HepG2 (cell line): ENCODE measurements around the gene ZSCAN31. TPM values are rescaled to one million over a fixed set of nuclear protein-coding genes. Genes with fewer than 3 reads are reported as not detected.

Source experiments
- FLYWCH1 ChIP-seq: sonication (generic); formaldehyde crosslinking; IDR thresholded peaks from 2 replicates; pipeline ENCODE4 v1.8.1; 2023; ENCODE audit warnings: mild to moderate bottlenecking, missing genetic modification reagents
- HMG20B ChIP-seq: conservative IDR thresholded peaks from 2 replicates; pipeline ENCODE4 v1.6.1; 2016; ENCODE audit warnings: missing genetic modification reagents, missing compliant biosample characterization
- HNRNPH1 ChIP-seq: fragments of 200-400 bp; formaldehyde crosslinking; optimal IDR thresholded peaks from 2 replicates; pipeline ENCODE3; 2017; ENCODE audit warnings: mild to moderate bottlenecking, low read depth, low read length
- KDM2A ChIP-seq: sonication (generic); formaldehyde crosslinking; IDR thresholded peaks from 2 replicates; pipeline ENCODE4 v1.4.0; 2020; ENCODE audit warnings: low read depth, missing genetic modification reagents, borderline replicate concordance
- MIXL1 ChIP-seq: IDR thresholded peaks from 2 replicates; pipeline ENCODE4 v1.6.1; 2016
- NFE2 ChIP-seq: sonication (generic); formaldehyde crosslinking; IDR thresholded peaks from 2 replicates; pipeline ENCODE4 v1.4.0; 2020; ENCODE audit warnings: missing genetic modification reagents
- NFYB ChIP-seq: sonication (generic); formaldehyde crosslinking; IDR thresholded peaks from 2 replicates; pipeline ENCODE4 v1.4.0; 2020; ENCODE audit warnings: missing genetic modification reagents
- REPIN1 ChIP-seq: sonication (generic); formaldehyde crosslinking; IDR thresholded peaks from 2 replicates; pipeline ENCODE4 v1.8.0; 2022; ENCODE audit warnings: missing genetic modification reagents, low read depth, mild to moderate bottlenecking, borderline replicate concordance
- SRSF1 ChIP-seq: fragments of 200-400 bp; formaldehyde crosslinking; optimal IDR thresholded peaks from 2 replicates; pipeline ENCODE3; 2017; ENCODE audit warnings: mild to moderate bottlenecking, low read depth, low read length, moderate library complexity
- ZNF235 ChIP-seq: sonication (generic); formaldehyde crosslinking; IDR thresholded peaks from 2 replicates; pipeline ENCODE4 v1.8.1; 2023; ENCODE audit warnings: mild to moderate bottlenecking, missing genetic modification reagents, borderline replicate concordance
- ZNF550 ChIP-seq: sonication (generic); formaldehyde crosslinking; IDR thresholded peaks from 2 replicates; pipeline ENCODE4 v1.4.0; 2020; ENCODE audit warnings: mild to moderate bottlenecking, missing genetic modification reagents, borderline replicate concordance
- ZNF557 ChIP-seq: sonication (generic); formaldehyde crosslinking; IDR thresholded peaks from 2 replicates; pipeline ENCODE4 v1.4.0; 2020; ENCODE audit warnings: missing genetic modification reagents
- ZNF558 ChIP-seq: sonication (generic); formaldehyde crosslinking; IDR thresholded peaks from 2 replicates; pipeline ENCODE4 v1.9.0; 2022; ENCODE audit warnings: mild to moderate bottlenecking, missing genetic modification reagents, borderline replicate concordance
- ZNF672 ChIP-seq: sonication (generic); formaldehyde crosslinking; IDR thresholded peaks from 2 replicates; pipeline ENCODE4 v1.8.1; 2022; ENCODE audit warnings: missing genetic modification reagents
- polyA plus RNA-seq, 8 experiments: library from polyadenylated mRNA; depleted of rRNA in 3 of 8; stranded (reverse) in 7 of 8; unstranded in 1 of 8; fragments of >200 nt; fragmentation: Illumina TruSeq in 4 of 8; extraction: Trizol in 4 of 8; gene quantifications; 2 replicates each; pipeline versions ENCODE4 v1.2.1 to v1.2.3, GENCODE V29; 2011 to 2016; ENCODE audit warnings: low read depth in 4 of 8, missing spikeins in 1 of 8, mixed read lengths in 1 of 8; ENCODE audit not compliant: insufficient read depth in 1 of 8
- total RNA-seq, 5 experiments: library from RNA; depleted of rRNA; stranded (reverse); fragments of >200 nt; fragmentation: Illumina TruSeq; extraction: Trizol; gene quantifications; 2 replicates each; pipeline ENCODE4 v1.2.3, GENCODE V29; 2016; ENCODE audit warnings: low read depth in 1 of 5
- TF ChIP-seq, protein P1 (sequence below): sonication (generic); formaldehyde crosslinking; IDR thresholded peaks from 2 replicates; pipeline ENCODE4 v1.5.1; 2020; ENCODE audit warnings: mild to moderate bottlenecking, missing genetic modification reagents, moderate library complexity
- TF ChIP-seq, protein P2 (sequence below): IDR thresholded peaks from 2 replicates; pipeline ENCODE4 v1.6.1; 2018; ENCODE audit warnings: missing genetic modification reagents
- TF ChIP-seq, protein P3 (sequence below): sonication (generic); formaldehyde crosslinking; IDR thresholded peaks from 2 replicates; pipeline ENCODE4 v1.8.1; 2023; ENCODE audit warnings: mild to moderate bottlenecking, missing genetic modification reagents
- TF ChIP-seq, protein P4 (sequence below): sonication (generic); formaldehyde crosslinking; IDR thresholded peaks from 2 replicates; pipeline ENCODE4 v1.5.1; 2020; ENCODE audit warnings: mild to moderate bottlenecking, missing genetic modification reagents

Gene ZSCAN31
- total and polyA plus RNA-seq, 2 of the 13 experiments (the other 11 are each of a cell fraction or from before 2014, with no cell fraction given) = 5.3 to 6.2 TPM

DNA sequence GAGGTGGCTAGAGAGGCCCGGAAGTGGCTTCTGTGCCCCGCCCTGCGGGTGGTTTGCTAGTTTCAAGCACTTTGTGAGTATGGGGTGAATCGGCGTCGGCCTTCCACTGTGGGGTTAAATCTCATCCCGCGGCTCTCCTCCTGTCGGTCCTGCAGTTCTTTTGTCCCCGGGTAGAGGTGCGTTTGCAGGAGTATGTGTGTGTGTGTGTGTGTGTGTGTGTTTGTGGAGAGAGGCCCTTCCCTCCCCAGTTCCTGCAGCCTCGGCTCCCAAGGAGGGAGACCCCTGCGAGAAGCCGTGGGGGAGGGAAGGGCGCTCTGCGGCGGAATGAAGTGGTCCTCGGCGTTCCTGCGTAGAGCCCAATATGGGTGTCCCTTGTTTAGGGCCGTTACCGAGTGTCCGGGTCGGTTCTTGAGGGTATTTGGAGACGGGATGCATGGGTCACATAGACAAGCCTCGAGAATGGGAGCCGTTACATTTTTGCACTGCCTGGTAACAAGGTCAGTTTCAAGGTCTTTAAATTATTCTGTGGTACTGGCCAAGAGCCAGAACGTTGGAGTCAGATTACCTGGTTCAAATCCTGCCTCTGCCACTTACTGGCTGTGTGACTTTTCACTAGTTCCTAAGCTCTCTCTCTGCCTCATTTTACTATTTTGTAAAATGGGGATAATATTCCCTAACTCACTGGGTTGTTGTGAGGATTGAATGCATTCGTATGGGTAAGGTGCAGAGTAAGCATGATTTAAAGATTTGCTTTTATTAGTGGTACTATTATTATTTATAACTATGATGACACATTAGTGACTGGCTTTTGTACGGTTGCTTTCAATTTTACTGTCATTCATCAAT lies 14.2 kb upstream of the ZSCAN31 start, which contains the start of gene ZKSCAN3 (continued):
- TF ChIP-seq ZNF672 = no peak
- TF ChIP-seq, protein P1, sequence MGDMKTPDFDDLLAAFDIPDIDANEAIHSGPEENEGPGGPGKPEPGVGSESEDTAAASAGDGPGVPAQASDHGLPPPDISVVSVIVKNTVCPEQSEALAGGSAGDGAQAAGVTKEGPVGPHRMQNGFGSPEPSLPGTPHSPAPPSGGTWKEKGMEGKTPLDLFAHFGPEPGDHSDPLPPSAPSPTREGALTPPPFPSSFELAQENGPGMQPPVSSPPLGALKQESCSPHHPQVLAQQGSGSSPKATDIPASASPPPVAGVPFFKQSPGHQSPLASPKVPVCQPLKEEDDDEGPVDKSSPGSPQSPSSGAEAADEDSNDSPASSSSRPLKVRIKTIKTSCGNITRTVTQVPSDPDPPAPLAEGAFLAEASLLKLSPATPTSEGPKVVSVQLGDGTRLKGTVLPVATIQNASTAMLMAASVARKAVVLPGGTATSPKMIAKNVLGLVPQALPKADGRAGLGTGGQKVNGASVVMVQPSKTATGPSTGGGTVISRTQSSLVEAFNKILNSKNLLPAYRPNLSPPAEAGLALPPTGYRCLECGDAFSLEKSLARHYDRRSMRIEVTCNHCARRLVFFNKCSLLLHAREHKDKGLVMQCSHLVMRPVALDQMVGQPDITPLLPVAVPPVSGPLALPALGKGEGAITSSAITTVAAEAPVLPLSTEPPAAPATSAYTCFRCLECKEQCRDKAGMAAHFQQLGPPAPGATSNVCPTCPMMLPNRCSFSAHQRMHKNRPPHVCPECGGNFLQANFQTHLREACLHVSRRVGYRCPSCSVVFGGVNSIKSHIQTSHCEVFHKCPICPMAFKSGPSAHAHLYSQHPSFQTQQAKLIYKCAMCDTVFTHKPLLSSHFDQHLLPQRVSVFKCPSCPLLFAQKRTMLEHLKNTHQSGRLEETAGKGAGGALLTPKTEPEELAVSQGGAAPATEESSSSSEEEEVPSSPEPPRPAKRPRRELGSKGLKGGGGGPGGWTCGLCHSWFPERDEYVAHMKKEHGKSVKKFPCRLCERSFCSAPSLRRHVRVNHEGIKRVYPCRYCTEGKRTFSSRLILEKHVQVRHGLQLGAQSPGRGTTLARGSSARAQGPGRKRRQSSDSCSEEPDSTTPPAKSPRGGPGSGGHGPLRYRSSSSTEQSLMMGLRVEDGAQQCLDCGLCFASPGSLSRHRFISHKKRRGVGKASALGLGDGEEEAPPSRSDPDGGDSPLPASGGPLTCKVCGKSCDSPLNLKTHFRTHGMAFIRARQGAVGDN (CRISPR knock-in tag) = peak; percentile 86
- TF ChIP-seq, protein P2, sequence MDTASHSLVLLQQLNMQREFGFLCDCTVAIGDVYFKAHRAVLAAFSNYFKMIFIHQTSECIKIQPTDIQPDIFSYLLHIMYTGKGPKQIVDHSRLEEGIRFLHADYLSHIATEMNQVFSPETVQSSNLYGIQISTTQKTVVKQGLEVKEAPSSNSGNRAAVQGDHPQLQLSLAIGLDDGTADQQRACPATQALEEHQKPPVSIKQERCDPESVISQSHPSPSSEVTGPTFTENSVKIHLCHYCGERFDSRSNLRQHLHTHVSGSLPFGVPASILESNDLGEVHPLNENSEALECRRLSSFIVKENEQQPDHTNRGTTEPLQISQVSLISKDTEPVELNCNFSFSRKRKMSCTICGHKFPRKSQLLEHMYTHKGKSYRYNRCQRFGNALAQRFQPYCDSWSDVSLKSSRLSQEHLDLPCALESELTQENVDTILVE = peak; percentile 57; the same call in 1 of the 2 replicates
- no peak for TF ChIP-seq MIXL1 (CRISPR knock-in tag)
- TF ChIP-seq, protein P3, sequence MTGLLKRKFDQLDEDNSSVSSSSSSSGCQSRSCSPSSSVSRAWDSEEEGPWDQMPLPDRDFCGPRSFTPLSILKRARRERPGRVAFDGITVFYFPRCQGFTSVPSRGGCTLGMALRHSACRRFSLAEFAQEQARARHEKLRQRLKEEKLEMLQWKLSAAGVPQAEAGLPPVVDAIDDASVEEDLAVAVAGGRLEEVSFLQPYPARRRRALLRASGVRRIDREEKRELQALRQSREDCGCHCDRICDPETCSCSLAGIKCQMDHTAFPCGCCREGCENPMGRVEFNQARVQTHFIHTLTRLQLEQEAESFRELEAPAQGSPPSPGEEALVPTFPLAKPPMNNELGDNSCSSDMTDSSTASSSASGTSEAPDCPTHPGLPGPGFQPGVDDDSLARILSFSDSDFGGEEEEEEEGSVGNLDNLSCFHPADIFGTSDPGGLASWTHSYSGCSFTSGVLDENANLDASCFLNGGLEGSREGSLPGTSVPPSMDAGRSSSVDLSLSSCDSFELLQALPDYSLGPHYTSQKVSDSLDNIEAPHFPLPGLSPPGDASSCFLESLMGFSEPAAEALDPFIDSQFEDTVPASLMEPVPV = no peak
- TF ChIP-seq KDM2A (CRISPR knock-in tag) = peak; percentile 88; the same call in 1 of the 2 replicates
- no peak for TF ChIP-seq HNRNPH1
- TF ChIP-seq ZNF558 (CRISPR knock-in tag) = peak; percentile 95; the same call in 1 of the 2 replicates
- no peak for TF ChIP-seq ZNF557
- peak; percentile 97 for TF ChIP-seq SRSF1
- TF ChIP-seq, protein P4, sequence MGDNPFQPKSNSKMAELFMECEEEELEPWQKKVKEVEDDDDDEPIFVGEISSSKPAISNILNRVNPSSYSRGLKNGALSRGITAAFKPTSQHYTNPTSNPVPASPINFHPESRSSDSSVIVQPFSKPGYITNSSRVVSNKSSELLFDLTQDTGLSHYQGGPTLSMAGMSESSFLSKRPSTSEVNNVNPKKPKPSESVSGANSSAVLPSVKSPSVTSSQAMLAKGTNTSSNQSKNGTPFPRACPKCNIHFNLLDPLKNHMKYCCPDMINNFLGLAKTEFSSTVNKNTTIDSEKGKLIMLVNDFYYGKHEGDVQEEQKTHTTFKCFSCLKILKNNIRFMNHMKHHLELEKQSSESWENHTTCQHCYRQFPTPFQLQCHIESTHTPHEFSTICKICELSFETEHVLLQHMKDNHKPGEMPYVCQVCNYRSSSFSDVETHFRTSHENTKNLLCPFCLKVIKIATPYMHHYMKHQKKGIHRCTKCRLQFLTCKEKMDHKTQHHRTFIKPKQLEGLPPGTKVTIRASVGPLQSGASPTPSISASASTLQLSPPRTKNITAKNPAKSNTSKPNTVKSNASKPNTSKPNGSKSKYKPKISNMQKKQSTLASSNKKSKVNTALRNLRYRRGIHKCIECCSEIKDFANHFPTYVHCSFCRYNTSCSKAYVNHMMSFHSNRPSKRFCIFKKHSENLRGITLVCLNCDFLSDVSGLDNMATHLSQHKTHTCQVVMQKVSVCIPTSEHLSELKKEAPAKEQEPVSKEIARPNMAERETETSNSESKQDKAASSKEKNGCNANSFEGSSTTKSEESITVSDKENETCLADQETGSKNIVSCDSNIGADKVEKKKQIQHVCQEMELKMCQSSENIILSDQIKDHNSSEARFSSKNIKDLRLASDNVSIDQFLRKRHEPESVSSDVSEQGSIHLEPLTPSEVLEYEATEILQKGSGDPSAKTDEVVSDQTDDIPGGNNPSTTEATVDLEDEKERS (CRISPR knock-in tag) = peak; percentile 79; the same call in 1 of the 2 replicates
- 0 out of 2 replicates have a peak, but pooled peaks have one; percentile 20 for TF ChIP-seq NFE2 (CRISPR knock-in tag)
- peak; percentile 97 for TF ChIP-seq ZNF550 (CRISPR knock-in tag)
- no peak for TF ChIP-seq FLYWCH1 (CRISPR knock-in tag)
- TF ChIP-seq ZNF235 (CRISPR knock-in tag) = peak; percentile 84; the same call in 1 of the 2 replicates
- no peak; the same call in 1 of the 2 replicates for TF ChIP-seq HMG20B (CRISPR knock-in tag)
- peak; percentile 35 for TF ChIP-seq NFYB (CRISPR knock-in tag)
- TF ChIP-seq REPIN1 (CRISPR knock-in tag) = peak; percentile 95
